ENCODE data around the gene QSER1.
"Not testable (repeated sequence)": the region's sequence is repeated elsewhere in the genome, so short reads cannot be mapped to it uniquely, and the experiment has no call there.

QSER1 gene

GRCh38 chr11:32937283-32937682, 44.7 kb downstream of the QSER1 start:
- not testable (repeated sequence) for H3K4me3 Mint-ChIP-seq; H3K27ac Mint-ChIP-seq; H3K9me3 Mint-ChIP-seq; ATAC-seq; H3K4me1 Mint-ChIP-seq; DNase-seq (ENCODE audit: low spot score in 2 of 2)
- H3K36me3 Mint-ChIP-seq: peaks cover 27% of the 10 kb centered on the region

GRCh38 chr11:32939046-32939445, 46.4 kb downstream of the QSER1 start:
- Mint-ChIP-seq H3K36me3 (peaks cover 12% of the 10 kb centered on the region), H3K4me3 (no peak overlapping the region), H3K27ac (no peak overlapping the region), H3K9me3 (no peaks in the 10 kb centered on the region), H3K4me1 (no peaks in the 10 kb centered on the region)
- ATAC-seq: no peak
- DNase-seq (ENCODE audit: low spot score in 2 of 2): no peak

GRCh38 chr11:32939866-32940265, 47.3 kb downstream of the QSER1 start:
- H3K4me3 Mint-ChIP-seq: no peak overlapping the region
- H3K4me1 Mint-ChIP-seq: no peaks in the 10 kb centered on the region
- DNase-seq (ENCODE audit: low spot score in 2 of 2) (no peak), ATAC-seq (no peak)
- H3K27ac Mint-ChIP-seq: no peak overlapping the region
- peaks cover 12% of the 10 kb centered on the region for H3K36me3 Mint-ChIP-seq
- no peaks in the 10 kb centered on the region for H3K9me3 Mint-ChIP-seq

GRCh38 chr11:32940865-32941264, 48.3 kb downstream of the QSER1 start:
- Mint-ChIP-seq H3K9me3 (no peaks in the 10 kb centered on the region), H3K36me3 (peaks cover 12% of the 10 kb centered on the region), H3K4me1 (no peaks in the 10 kb centered on the region), H3K27ac (no peak overlapping the region), H3K4me3 (no peak overlapping the region)
- ATAC-seq (no peak), DNase-seq (ENCODE audit: low spot score in 2 of 2) (no peak)

- H3K36me3 Mint-ChIP-seq: no peaks in the 10 kb centered on the region
- ATAC-seq (no peak), DNase-seq (ENCODE audit: low spot score in 2 of 2) (no peak)
- H3K4me1 Mint-ChIP-seq: no peaks in the 10 kb centered on the region
- H3K27ac Mint-ChIP-seq: no peak overlapping the region
- H3K9me3 Mint-ChIP-seq: no peaks in the 10 kb centered on the region
- H3K4me3 Mint-ChIP-seq: no peak overlapping the region
Observed at GRCh38 chr11:32947978-32948377, 55.4 kb downstream of the QSER1 start.

GRCh38 chr11:32949739-32950138, 57.1 kb downstream of the QSER1 start:
- no peaks in the 10 kb centered on the region for H3K9me3 Mint-ChIP-seq
- no peak overlapping the region for H3K4me3 Mint-ChIP-seq
- peaks cover 7% of the 10 kb centered on the region for H3K36me3 Mint-ChIP-seq
- H3K4me1 Mint-ChIP-seq: no peaks in the 10 kb centered on the region
- DNase-seq (ENCODE audit: low spot score in 2 of 2) (no peak), ATAC-seq (no peak)
- H3K27ac Mint-ChIP-seq: no peak overlapping the region

- no peak for DNase-seq (ENCODE audit: low spot score in 2 of 2)
- Mint-ChIP-seq H3K4me3 (no peak overlapping the region), H3K9me3 (no peaks in the 10 kb centered on the region), H3K27ac (no peak overlapping the region), H3K4me1 (no peaks in the 10 kb centered on the region), H3K36me3 (peaks cover 7% of the 10 kb centered on the region)
- ATAC-seq: no peak
Observed at GRCh38 chr11:32952421-32952820, 59.8 kb downstream of the QSER1 start.

- Mint-ChIP-seq H3K36me3 (peaks cover 14% of the 10 kb centered on the region), H3K4me1 (no peaks in the 10 kb centered on the region), H3K4me3 (no peak overlapping the region), H3K27ac (no peak overlapping the region), H3K9me3 (no peaks in the 10 kb centered on the region)
- no peak for DNase-seq (ENCODE audit: low spot score in 2 of 2)
- no peak for ATAC-seq
Observed at GRCh38 chr11:32953700-32954099, 61.1 kb downstream of the QSER1 start.

- Mint-ChIP-seq H3K4me3 (no peak overlapping the region), H3K9me3 (no peaks in the 10 kb centered on the region), H3K4me1 (peaks cover 11% of the 10 kb centered on the region), H3K36me3 (peaks cover 14% of the 10 kb centered on the region), H3K27ac (no peak overlapping the region)
- ATAC-seq: no peak
- DNase-seq (ENCODE audit: low spot score in 2 of 2): no peak
Observed at GRCh38 chr11:32960553-32961164, 68.0 kb downstream of the QSER1 start.

GRCh38 chr11:32962016-32962415, 69.4 kb downstream of the QSER1 start:
- ATAC-seq (peak; percentile 68), DNase-seq (ENCODE audit: low spot score in 2 of 2) (no peak)
- Mint-ChIP-seq H3K4me3 (no peak overlapping the region), H3K36me3 (peaks cover 14% of the 10 kb centered on the region), H3K4me1 (peaks cover 11% of the 10 kb centered on the region), H3K9me3 (no peaks in the 10 kb centered on the region), H3K27ac (no peak overlapping the region)

- Mint-ChIP-seq H3K36me3 (peaks cover 6% of the 10 kb centered on the region), H3K9me3 (no peaks in the 10 kb centered on the region), H3K4me3 (no peak overlapping the region), H3K27ac (no peak overlapping the region), H3K4me1 (peaks cover 11% of the 10 kb centered on the region)
- no peak for DNase-seq (ENCODE audit: low spot score in 2 of 2)
- ATAC-seq: no peak
Observed at GRCh38 chr11:32963721-32964120, 71.1 kb downstream of the QSER1 start.

- no peak overlapping the region for H3K4me3 Mint-ChIP-seq
- no peak overlapping the region for H3K27ac Mint-ChIP-seq
- H3K36me3 Mint-ChIP-seq: peaks cover 28% of the 10 kb centered on the region
- DNase-seq (ENCODE audit: low spot score in 2 of 2) (no peak), ATAC-seq (no peak)
- H3K9me3 Mint-ChIP-seq: no peaks in the 10 kb centered on the region
- no peaks in the 10 kb centered on the region for H3K4me1 Mint-ChIP-seq
Observed at GRCh38 chr11:32968541-32968940, 75.9 kb downstream of the QSER1 start.

GRCh38 chr11:32972233-32972632, 79.6 kb downstream of the QSER1 start:
- not testable (repeated sequence) for H3K4me3 Mint-ChIP-seq; H3K27ac Mint-ChIP-seq; DNase-seq (ENCODE audit: low spot score in 2 of 2); H3K9me3 Mint-ChIP-seq; ATAC-seq; H3K4me1 Mint-ChIP-seq
- peaks cover 47% of the 10 kb centered on the region for H3K36me3 Mint-ChIP-seq

- ATAC-seq (no peak), DNase-seq (ENCODE audit: low spot score in 2 of 2) (no peak)
- Mint-ChIP-seq H3K4me1 (no peaks in the 10 kb centered on the region), H3K4me3 (no peak overlapping the region), H3K9me3 (no peaks in the 10 kb centered on the region), H3K27ac (no peak overlapping the region), H3K36me3 (peaks cover 47% of the 10 kb centered on the region)
Observed at GRCh38 chr11:32972781-32973180, 80.2 kb downstream of the QSER1 start.

GRCh38 chr11:32982626-32983025, 90.0 kb downstream of the QSER1 start:
- Mint-ChIP-seq H3K9me3 (no peaks in the 10 kb centered on the region), H3K36me3 (no peaks in the 10 kb centered on the region), H3K4me3 (no peak overlapping the region), H3K4me1 (no peaks in the 10 kb centered on the region), H3K27ac (no peak overlapping the region)
- no peak for DNase-seq (ENCODE audit: low spot score in 2 of 2)
- ATAC-seq: no peak

- no peaks in the 10 kb centered on the region for H3K9me3 Mint-ChIP-seq
- no peaks in the 10 kb centered on the region for H3K36me3 Mint-ChIP-seq
- no peaks in the 10 kb centered on the region for H3K4me1 Mint-ChIP-seq
- DNase-seq (ENCODE audit: low spot score in 2 of 2): no peak
- no peak overlapping the region for H3K4me3 Mint-ChIP-seq
- no peak overlapping the region for H3K27ac Mint-ChIP-seq
- ATAC-seq: no peak
Observed at GRCh38 chr11:32983506-32983905, 90.9 kb downstream of the QSER1 start.

- Mint-ChIP-seq H3K9me3 (no peaks in the 10 kb centered on the region), H3K36me3 (no peaks in the 10 kb centered on the region), H3K27ac (no peak overlapping the region), H3K4me1 (no peaks in the 10 kb centered on the region), H3K4me3 (no peak overlapping the region)
- ATAC-seq (no peak), DNase-seq (ENCODE audit: low spot score in 2 of 2) (no peak)
Observed at GRCh38 chr11:32985600-32985999, 93.0 kb downstream of the QSER1 start.
